Dendritic cell treated with granulocyte-macrophage colony-stimulating factor and Interleukin-4, amounts not matched to agents 40 ng/mL and 50 ng/mL, for 4 days (primary cell): ENCODE data around the gene ATP8A2.

Experiments used
- H3K27ac Mint-ChIP-seq: one replicate; pipeline ENCODE4 v1.8.0; 2022; ENCODE audit warnings: mild to moderate bottlenecking, mixed read lengths
- H3K27me3 Mint-ChIP-seq: one replicate; pipeline ENCODE4 v1.8.0; 2022; ENCODE audit warnings: mild to moderate bottlenecking, mixed read lengths
- H3K36me3 Mint-ChIP-seq: one replicate; pipeline ENCODE4 v1.8.0; 2022; ENCODE audit warnings: low read depth, mixed read lengths
- H3K4me1 Mint-ChIP-seq: one replicate; pipeline ENCODE4 v1.8.0; 2022; ENCODE audit warnings: low read depth, mixed read lengths
- H3K4me3 Mint-ChIP-seq: one replicate; pipeline ENCODE4 v1.8.0; 2022; ENCODE audit warnings: mild to moderate bottlenecking, moderate library complexity, mixed read lengths
- H3K9me3 Mint-ChIP-seq: one replicate; pipeline ENCODE4 v1.8.0; 2022; ENCODE audit warnings: mixed read lengths
- intact Hi-C: fragments of 100-400 bp; cut with micrococcal nuclease; formaldehyde crosslinking; loops from one replicate; pipeline ENCODE4 v1.15.0; 2022

Gene ATP8A2

DNA sequence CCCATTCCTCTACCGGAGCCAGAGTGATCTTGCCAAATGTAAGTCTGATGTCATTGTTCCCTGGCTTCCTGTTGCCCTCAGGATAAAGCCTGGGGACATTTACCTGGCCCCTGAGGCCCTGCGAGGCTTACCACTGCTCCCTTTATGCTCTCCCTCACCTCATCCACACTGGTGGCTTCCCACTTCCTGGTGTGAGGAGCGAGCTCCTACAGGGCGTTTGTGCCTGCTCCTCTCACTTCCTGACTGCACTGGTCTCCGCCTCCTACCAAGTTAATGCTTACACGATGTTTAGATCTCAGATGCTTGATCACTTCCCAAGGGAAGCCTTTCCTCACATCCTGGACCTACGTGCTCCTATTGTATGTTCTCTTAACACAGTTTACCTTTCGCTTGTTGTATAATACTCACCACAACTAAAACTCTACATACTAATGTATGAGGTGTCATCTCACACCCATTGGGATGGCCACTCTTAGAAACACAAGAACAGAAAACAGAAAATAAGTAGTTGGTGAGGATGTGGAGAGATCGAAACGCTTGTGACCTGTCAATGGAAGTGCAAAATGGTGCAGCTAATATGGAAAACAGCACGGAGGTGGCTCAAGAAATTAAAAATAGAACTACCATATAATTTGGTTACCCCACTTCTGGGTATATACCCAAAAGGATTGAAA lies 502.4 kb downstream of the ATP8A2 start:
- no peak overlapping the region for H3K4me3 Mint-ChIP-seq
- no peak overlapping the region for H3K27ac Mint-ChIP-seq
- no peaks in the 10 kb centered on the region for H3K27me3 Mint-ChIP-seq
- H3K9me3 Mint-ChIP-seq = peaks cover 12% of the 10 kb centered on the region
- intact Hi-C loops = no loop called here
- no peaks in the 10 kb centered on the region for H3K36me3 Mint-ChIP-seq
- peaks cover 37% of the 10 kb centered on the region for H3K4me1 Mint-ChIP-seq

DNA sequence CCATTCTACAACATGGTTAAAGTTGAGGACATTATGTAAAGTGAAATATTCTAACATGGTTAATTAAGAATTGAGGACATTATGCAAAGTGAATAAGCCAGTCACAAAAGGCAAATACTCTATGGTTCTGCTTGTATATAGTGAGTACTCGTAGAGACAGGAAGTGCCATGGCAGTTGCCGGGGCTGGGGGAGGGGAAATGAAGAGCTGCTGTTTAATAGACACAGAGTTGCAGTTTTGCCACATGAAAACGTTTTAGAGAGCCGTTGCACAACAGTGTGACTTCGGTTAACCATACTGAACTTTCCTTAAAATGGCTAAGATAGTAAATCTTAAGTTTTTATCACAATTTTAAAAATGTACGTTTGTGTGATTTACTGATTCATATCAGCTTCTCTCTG lies 503.1 kb downstream of the ATP8A2 start:
- no peak overlapping the region for H3K27ac Mint-ChIP-seq
- no peak overlapping the region for H3K4me3 Mint-ChIP-seq
- no peaks in the 10 kb centered on the region for H3K36me3 Mint-ChIP-seq
- H3K9me3 Mint-ChIP-seq = peaks cover 12% of the 10 kb centered on the region
- intact Hi-C loops = no loop called here
- no peaks in the 10 kb centered on the region for H3K27me3 Mint-ChIP-seq
- H3K4me1 Mint-ChIP-seq = peaks cover 37% of the 10 kb centered on the region

DNA sequence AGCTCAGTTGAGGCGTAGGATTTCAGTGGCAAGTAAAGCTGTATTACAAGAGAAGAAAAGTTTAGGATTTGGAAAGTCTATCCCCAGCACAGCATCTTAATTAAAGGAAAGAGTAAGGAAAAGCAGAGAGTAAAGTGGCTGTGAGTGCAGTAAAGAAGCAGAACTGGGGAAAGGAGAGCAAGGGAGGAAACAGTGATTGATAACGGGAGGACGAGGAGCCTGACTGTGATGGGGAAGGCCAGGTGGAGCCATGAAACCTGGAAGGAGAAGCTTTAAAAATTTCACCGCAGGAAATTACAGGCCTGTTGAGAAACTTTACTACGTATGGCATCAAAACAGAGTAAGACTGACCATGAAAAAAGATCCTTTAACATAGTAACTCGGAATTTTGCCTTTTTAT lies 504.5 kb downstream of the ATP8A2 start:
- Mint-ChIP-seq H3K27me3 (no peaks in the 10 kb centered on the region), H3K27ac (no peak overlapping the region), H3K9me3 (peaks cover 12% of the 10 kb centered on the region), H3K4me3 (no peak overlapping the region), H3K4me1 (peaks cover 32% of the 10 kb centered on the region), H3K36me3 (no peaks in the 10 kb centered on the region)
- intact Hi-C loops = no loop called here

DNA sequence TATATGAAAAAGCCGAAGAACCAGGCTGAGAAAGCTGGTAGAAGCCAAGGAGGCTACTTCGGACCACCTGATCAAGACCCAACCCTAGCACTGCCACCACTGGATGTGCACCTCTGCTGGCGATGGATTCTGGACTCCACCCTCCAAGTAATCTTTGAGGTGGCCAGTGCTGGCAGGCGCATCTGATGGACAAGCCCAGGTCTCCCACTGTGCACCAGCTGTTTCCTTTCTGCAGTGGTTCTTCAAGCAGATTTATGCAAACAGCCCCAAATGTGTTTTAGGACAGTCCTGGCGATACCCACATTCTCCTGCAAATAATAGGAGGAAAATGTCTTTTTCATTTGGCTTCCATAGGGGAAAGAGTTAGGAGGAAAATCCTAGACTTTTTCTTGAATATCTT lies 507.7 kb downstream of the ATP8A2 start:
- H3K4me1 Mint-ChIP-seq = peaks cover 7% of the 10 kb centered on the region
- intact Hi-C loops = no loop called here
- H3K9me3 Mint-ChIP-seq = peaks cover 3% of the 10 kb centered on the region
- peaks cover 3% of the 10 kb centered on the region for H3K27me3 Mint-ChIP-seq
- no peak overlapping the region for H3K4me3 Mint-ChIP-seq
- no peaks in the 10 kb centered on the region for H3K36me3 Mint-ChIP-seq
- no peak overlapping the region for H3K27ac Mint-ChIP-seq

DNA sequence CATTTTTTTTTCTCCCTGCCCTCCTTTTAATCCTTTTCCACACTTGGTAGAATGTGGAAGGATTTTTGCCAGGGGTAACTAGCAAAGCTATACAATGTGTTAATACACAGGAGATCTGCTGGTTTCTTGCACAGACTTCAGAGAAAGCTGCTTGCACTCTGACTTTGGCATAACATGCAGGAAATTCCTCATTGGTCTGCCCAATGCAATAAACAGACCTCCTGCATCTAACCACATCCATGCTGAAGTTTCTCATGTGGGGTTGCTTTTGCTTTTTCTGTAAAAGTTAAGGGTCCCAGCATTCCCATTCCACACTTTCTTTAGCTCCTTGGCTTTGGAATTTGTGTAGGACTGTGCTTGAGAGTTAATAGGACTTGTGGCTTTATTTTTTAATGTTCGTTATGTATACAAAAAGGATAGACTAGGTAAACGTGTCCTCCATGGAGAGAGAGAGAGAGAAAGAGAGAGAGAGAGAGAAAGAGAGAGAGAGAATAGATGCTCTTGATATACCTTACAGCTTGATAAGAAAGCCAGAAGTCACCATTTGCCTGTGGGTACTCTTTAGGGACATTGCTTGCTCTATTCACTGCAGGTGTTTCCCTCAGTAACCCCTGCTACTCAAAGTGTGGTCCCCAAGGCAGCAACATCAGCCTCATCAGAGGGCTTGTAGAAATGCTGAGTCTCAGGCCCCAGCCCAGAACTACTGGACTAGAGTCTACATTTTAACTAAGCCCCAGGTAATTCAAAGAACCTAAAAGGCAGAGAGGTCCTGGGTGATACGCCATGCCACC lies 509.6 kb downstream of the ATP8A2 start:
- H3K4me1 Mint-ChIP-seq = peaks cover under 1% of the 10 kb centered on the region
- H3K9me3 Mint-ChIP-seq = no peaks in the 10 kb centered on the region
- peaks cover 3% of the 10 kb centered on the region for H3K27me3 Mint-ChIP-seq
- H3K27ac Mint-ChIP-seq = no peak overlapping the region
- no peak overlapping the region for H3K4me3 Mint-ChIP-seq
- intact Hi-C loops = no loop called here
- H3K36me3 Mint-ChIP-seq = no peaks in the 10 kb centered on the region

DNA sequence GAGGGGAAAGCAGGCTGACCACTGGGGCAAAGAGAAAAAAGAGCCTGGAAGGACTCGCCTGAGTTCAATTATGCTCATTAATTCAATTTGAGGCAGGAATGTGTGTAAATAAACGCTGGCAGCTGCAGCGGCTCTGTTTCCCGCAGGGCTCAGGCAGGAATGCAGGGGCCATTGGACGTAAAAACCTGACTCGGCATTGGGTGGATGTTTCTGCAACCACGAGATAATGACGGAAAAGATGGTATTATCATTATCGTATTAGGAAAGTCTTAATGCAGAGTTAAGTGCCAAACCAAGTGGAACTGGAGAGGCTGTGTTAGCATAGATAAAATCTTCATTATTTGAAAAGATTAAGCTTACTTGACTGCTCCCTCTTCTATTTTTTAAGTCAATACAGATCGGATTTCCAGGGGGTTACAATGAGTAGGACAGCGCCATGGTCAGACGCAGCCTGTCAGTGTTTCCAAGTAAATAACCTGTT lies 510.2 kb downstream of the ATP8A2 start:
- Mint-ChIP-seq H3K4me1 (no peaks in the 10 kb centered on the region), H3K4me3 (no peak overlapping the region), H3K9me3 (no peaks in the 10 kb centered on the region), H3K36me3 (no peaks in the 10 kb centered on the region), H3K27me3 (peaks cover 3% of the 10 kb centered on the region), H3K27ac (no peak overlapping the region)
- intact Hi-C loops = no loop called here

DNA sequence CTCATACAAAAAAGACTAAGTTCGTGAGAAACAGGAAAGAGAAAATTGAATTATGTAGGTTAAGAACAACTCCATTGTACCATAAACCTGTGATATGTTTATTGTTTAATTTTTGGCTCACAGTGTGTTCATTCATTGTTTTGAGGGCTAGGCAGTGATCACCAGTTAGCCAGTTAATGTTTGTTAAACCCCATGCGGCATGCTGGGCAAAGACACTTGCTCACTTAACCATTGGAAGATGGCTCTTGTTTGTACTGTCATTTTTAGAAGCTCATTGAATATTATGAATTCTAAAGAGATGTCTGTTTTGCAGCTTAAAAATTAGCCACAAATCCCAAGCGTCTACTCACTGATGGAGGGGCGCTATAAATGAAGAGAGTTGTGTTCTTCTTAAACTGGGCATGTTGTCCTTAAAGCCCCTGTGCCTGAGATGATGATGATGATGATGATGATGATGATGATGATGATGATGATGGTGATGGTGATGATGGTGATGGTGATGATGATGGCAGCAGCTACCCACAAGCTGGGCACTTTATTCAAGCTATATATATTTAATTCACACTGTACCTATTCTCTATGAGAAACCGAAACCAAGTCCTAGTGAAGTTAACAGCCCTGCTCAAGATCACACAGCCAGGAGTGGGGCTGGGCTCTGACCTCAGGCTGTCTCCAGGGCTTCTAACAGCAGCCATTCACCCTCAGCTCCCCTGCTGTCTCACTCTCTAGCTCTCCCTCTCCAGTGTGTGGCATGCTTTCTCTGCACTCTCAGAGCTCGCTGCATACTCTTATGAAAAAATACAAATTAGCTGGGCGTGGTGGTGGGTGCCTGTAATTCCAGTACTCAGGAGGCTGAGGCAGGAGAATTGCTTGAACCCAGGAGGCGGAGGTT lies 510.9 kb downstream of the ATP8A2 start:
- H3K27ac Mint-ChIP-seq = no peak overlapping the region
- intact Hi-C loops = no loop called here
- no peaks in the 10 kb centered on the region for H3K36me3 Mint-ChIP-seq
- H3K4me1 Mint-ChIP-seq = no peaks in the 10 kb centered on the region
- H3K4me3 Mint-ChIP-seq = no peak overlapping the region
- H3K9me3 Mint-ChIP-seq = no peaks in the 10 kb centered on the region
- peaks cover 3% of the 10 kb centered on the region for H3K27me3 Mint-ChIP-seq

DNA sequence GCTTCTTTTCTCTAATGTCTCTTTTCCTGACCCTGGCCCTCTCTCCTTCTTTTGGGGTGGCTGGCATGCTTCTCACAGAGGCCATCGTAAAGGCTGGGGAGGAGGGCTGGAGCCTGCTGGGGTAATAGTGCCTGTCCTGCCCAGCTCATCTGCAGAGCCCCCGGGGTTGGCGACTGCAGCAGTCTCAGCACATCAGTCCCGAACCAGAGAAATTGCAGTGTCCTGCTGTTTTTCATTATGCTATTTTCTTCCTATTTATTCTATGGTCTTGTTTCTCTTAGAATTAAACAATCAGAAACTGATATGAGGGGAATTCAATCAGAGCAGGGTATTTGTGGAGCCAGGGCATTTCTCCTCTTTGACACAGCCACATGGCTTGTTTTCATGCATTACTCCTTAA lies 513.6 kb downstream of the ATP8A2 start:
- Mint-ChIP-seq H3K9me3 (no peaks in the 10 kb centered on the region), H3K27me3 (peaks cover 3% of the 10 kb centered on the region), H3K36me3 (no peaks in the 10 kb centered on the region), H3K4me3 (no peak overlapping the region), H3K4me1 (no peaks in the 10 kb centered on the region), H3K27ac (no peak overlapping the region)
- intact Hi-C loops = no loop called here

DNA sequence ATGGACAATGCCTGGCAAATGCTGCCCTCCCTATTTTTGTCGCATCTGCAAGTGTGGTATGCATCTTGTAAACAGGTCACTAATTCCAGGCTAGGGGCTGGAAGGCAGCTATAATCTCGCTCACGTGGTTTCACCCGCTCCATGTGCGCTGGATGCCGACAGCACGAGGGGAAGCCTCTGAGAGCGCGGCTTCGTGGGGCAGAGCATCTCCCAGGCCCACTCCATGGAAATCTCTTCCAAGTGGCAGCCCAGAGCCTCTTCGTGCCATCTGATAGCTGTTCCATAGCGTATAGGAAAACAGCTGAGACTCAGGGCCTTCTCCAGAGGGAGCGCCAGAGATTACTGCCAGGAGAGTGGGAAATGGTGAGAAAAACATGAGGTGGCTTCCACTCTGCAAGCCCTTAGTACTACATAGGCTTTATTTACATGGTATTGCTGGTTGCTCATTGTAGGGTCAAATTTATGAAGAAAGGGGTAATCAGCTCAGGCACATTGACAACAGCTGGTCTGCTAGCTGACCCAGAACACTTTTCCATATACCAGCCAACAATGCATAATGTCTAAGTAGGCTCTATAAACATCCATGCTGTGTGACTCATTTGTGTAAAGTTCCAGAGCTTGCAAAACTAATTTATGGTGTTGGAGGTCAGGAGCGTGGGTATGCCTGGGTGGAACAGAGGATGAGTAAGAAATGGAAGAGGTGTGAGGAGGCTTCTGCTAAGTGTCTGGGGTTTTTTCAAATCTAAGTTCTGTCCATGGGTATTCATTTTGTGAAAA lies 514.9 kb downstream of the ATP8A2 start:
- Mint-ChIP-seq H3K9me3 (no peaks in the 10 kb centered on the region), H3K4me1 (no peaks in the 10 kb centered on the region), H3K36me3 (no peaks in the 10 kb centered on the region), H3K27ac (no peak overlapping the region), H3K4me3 (no peak overlapping the region), H3K27me3 (peaks cover 1% of the 10 kb centered on the region)
- intact Hi-C loops = no loop called here

DNA sequence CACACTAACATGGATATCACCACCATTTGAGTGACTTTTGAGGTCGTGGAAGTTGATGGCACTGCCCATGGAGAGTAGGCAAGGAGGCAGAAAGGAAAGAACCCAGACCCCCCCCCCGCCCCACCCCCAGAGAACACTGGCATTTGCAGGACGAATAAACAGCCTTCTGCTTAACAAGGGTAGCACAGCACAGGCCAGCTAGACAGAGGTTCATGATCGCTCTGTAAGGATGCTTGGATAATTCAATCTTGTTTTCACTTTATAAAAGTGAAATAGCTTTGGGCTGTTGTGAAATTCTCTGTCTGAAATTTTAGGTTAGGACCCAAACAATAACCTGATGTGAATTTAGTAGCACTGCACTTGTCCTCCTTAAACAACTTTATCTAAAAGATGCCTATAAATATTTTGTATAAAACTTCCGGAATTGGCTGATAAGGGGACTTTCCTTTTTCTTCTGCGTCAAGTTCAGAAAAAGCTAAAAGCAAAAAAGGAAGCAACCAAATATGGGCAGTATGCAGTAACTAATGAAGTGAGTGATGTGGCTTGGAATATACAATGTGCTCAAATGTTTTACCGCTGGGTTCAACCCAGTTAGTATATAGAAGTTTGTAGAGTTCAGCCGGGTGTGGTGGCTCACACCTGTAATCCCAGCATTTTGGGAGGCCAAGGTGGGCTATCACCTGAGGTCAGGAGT lies 516.3 kb downstream of the ATP8A2 start:
- Mint-ChIP-seq H3K27me3 (no peaks in the 10 kb centered on the region), H3K36me3 (no peaks in the 10 kb centered on the region), H3K27ac (no peak overlapping the region), H3K4me3 (no peak overlapping the region), H3K9me3 (no peaks in the 10 kb centered on the region), H3K4me1 (no peaks in the 10 kb centered on the region)
- intact Hi-C loops = no loop called here

DNA sequence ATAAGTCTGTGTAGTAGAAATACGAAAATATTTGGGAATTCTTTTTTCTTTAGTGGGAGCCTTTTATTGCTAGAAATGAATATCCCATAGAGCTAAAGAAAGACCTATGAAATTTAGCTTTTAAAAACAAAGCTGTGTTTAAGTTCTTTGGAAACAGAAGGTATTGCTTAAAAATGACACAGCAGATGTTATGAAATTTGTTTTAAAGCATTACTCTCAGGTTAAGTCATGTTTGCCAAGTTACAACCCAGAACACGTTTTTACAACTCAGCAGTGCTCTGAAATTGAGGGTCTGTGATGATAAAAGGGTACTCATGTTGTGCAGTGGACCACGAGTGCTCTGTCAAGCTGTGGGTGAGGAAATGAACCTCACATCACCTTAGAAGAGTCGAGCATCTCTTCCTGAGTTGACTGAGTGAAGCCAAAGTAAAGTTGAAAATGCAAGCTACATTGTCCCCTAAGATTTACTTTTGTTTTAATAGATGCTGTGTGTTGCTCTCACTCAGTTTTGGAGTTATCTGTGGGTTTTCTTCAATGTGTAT lies 519.0 kb downstream of the ATP8A2 start:
- H3K27me3 Mint-ChIP-seq = no peaks in the 10 kb centered on the region
- no peaks in the 10 kb centered on the region for H3K9me3 Mint-ChIP-seq
- intact Hi-C loops = no loop called here
- H3K4me1 Mint-ChIP-seq = no peaks in the 10 kb centered on the region
- H3K36me3 Mint-ChIP-seq = no peaks in the 10 kb centered on the region
- no peak overlapping the region for H3K4me3 Mint-ChIP-seq
- no peak overlapping the region for H3K27ac Mint-ChIP-seq

DNA sequence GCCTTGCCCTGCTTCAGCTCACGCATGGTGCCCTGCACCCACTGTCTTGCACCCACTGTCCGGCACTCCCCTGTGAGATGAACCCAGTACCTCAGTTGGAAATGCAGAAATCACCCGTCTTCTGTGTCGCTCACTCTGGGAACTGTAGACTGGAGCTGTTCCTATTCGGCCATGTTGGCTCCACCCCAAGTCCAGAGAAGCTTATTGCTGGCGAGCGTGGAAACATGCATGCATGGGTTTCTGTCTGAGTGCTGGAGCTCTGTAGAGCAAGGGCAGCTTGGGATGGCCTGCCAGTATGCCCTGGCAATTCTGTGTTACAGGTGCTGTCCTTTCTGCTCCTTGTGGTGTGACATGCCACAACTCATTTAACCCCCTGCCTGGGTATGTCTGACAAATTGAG lies 527.2 kb downstream of the ATP8A2 start:
- H3K36me3 Mint-ChIP-seq = no peaks in the 10 kb centered on the region
- H3K4me3 Mint-ChIP-seq = no peak overlapping the region
- no peaks in the 10 kb centered on the region for H3K27me3 Mint-ChIP-seq
- H3K4me1 Mint-ChIP-seq = no peaks in the 10 kb centered on the region
- peaks cover 27% of the 10 kb centered on the region for H3K9me3 Mint-ChIP-seq
- no peak overlapping the region for H3K27ac Mint-ChIP-seq
- intact Hi-C loops = no loop called here

DNA sequence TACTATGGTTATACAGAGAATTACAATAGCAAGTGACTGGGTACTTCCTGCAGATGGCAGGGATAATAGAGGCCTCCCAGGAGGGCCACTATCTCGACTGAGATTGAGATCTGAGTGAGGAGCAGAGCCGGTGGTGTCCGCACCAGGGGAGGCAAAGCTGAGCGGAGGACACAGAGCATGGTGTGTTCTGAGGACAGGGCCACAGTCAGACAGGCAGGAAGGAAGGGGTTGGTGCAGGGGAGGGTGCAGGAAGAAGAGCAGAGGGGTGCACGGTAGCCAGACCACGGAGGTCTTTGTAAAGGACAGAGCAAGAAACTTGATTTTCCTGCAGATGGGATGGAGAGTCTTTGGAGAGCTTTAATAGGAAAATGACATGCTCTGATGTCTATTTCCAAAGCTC lies 527.7 kb downstream of the ATP8A2 start:
- Mint-ChIP-seq H3K4me3 (no peak overlapping the region), H3K9me3 (peaks cover 27% of the 10 kb centered on the region), H3K27ac (no peak overlapping the region), H3K4me1 (no peaks in the 10 kb centered on the region), H3K36me3 (no peaks in the 10 kb centered on the region), H3K27me3 (no peaks in the 10 kb centered on the region)
- intact Hi-C loops = no loop called here
